22Rv1 (cell line): ENCODE data around the gene HAO1.

Source experiments
- CTCF ChIP-seq: fragments of 450-650 bp; IDR thresholded peaks from 2 replicates; pipeline ENCODE4 v1.5.1; 2017; ENCODE audit warnings: mild to moderate bottlenecking
- ZFX ChIP-seq: fragments of 450-650 bp; IDR thresholded peaks from 2 replicates; pipeline ENCODE4 v1.6.1; 2017; ENCODE audit warnings: antibody characterized with exemption, borderline replicate concordance

GRCh38 chr20:7868108-7868507 is 72.2 kb downstream of the HAO1 start:
- TF ChIP-seq CTCF (no peak), ZFX (no peak)
